ENCODE results near the gene PCDH7.

The PCDH7 gene

DNA sequence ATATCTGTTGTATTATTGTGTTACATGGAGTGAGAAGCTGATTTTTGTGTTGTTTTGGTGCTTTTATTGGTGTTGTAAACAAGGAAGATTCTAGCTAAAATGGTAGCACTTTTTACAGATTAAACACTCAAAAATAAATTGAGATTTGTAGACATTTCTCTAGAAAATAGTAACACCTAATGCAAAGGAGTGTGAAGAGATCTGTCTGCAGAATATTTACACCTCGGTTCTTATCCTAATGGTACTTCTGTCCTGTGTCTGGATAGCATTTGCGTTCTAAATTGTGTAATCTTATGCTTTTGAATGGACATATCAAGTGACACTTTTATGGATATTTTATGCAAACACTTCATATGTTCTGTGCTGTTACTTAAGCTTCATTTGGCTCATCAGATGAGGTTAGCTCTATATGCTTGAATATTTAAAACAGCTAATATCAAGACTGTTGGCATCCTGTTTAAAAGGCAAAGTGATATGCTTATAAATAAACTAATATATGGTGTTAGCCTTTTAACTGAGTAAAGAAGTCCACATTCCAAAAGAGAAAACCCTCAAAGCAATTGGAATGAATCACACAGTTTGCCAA lies 6.0 kb downstream of the PCDH7 start:
- DNase-seq = no peak

DNA sequence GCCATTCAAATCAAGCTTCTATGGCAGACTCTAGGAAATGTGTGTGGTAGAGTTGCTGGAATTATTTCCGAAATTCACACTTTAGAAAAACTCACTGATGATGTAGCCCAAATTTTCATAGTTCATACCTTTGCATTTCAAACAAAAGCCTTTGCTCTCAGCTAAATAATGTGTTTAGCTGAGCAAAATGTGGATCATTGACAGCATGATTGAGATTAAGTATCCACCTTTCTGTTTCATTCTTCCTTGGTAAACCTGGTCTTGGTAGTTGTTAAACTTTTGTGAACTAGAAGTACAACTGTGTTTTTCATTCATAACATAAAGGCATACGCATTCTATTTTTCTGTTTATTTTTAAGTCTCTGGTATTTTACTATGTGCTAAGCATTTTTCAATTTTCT lies 7.2 kb downstream of the PCDH7 start:
- no peak for DNase-seq

DNA sequence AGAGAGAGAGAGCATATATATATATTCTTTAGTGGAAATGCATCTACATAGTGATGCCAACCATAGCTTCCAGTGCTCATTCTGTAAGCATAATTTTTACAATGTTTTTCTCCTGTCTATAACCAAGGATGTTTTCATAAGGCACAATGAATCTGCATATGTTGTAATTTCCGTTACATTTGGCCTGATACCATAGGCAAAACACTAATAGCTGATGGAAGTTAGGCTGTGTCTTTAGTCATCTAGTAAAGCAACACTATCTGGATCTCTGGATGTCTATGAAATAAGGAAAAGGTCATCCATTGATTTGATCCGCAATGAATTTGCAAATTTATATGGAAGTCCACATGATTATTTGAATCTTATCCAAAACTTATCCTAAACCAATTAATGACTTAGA lies 8.1 kb downstream of the PCDH7 start:
- no peak for DNase-seq

DNA sequence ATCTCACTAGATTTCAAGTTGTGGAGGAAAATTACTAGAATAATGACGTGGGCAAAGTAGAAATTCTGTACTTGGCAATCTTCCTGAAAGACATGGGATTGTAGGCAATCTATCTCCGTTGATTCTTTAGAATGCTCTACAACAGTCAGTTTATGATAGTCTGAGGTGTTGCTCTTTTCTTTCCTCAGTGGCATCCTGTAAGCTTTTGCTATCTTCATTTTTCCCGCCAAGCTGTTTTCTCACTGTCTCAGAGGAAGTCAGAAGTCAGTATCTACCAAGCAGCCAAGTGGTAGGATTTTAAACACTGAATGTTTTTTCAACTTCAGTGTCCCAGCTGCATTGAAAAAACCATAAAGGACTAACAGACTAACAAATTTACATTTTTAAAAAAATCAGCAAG lies 23.7 kb downstream of the PCDH7 start:
- no peak for DNase-seq

DNA sequence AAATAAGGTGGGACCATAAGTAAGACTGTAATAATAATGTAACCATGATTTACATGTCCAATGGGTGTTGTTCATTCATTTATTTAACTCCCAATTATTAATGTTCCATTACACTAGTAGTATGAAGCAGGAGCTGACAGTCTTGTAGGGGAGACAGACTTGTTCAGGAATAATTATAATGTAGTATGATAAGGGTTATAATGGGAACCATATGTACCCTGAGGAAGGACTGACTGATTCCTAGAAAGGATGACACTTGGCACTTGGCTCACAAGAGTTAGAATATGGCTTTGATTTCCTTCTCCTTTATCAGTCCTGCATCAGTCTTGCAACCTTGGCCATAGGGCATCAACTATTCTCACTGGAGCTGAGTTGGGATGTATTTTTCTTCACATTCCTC lies 24.2 kb downstream of the PCDH7 start:
- DNase-seq = no peak

DNA sequence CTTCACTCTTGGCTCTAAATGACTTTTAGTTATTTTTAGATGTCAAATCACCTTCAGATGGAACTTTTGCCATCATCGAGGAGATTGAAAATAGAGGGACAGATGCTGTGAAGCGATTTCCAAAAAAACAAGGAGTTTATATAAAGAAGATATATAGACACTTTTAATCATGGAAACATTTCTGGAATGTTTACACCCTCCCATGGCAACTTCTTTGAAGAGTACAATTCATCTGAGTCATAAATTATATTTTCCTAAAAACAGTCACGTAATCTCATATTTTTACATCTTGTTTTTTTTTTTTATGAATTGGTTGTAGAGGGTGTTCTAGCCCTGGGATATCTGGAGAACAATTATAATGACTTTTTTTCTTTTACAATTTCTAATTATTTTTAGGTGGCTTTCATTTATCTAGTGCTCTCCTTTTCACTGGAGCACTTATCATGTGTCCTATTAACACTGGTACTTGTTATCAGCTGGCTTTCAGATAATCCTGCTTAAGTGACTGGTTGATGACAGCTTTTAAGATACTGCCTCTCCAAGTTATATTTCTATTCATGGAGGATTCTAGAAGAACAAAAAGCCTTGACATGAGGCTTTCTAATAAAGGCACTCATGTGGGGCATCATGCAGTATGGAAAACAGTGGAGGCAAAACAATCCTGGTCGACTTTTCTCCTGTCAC lies 24.9 kb downstream of the PCDH7 start:
- DNase-seq = no peak

DNA sequence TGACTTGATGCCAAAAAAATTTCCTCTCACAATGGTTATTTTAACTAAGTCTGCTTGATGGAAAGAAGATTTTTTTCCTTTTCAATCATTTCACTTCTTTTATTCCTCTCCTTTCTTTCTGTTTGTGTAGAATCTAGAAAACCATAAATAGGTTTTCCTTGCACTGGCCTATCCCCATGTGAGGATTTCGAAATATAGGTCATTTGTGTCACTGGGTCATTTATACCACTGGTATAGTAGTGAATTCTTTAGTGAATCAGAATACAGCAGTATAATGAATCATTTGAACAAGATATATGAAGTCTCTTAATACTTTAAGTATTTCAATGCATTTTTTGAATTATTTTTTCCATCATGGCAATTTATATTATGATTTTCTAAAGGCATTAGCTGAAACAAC lies 26.6 kb downstream of the PCDH7 start:
- DNase-seq = no peak

DNA sequence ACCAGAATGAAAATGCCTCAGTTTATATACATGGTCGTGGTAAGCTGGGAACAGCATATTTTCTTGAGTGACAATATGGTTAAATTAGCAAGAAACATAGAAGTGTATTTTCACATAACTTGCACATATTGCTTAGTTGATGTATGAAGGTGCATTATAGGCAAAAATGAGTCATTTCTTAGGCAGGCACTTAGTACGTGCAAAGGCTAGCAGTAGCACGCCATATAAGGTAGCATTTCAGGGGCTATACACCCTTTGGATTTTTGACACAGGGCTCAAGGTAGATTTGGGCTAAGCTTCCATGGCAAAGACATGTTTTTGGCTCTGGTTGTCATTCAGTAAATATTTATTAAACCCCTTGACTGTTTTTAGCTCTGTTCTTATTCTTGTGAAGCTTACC lies 33.1 kb downstream of the PCDH7 start:
- no peak for DNase-seq

DNA sequence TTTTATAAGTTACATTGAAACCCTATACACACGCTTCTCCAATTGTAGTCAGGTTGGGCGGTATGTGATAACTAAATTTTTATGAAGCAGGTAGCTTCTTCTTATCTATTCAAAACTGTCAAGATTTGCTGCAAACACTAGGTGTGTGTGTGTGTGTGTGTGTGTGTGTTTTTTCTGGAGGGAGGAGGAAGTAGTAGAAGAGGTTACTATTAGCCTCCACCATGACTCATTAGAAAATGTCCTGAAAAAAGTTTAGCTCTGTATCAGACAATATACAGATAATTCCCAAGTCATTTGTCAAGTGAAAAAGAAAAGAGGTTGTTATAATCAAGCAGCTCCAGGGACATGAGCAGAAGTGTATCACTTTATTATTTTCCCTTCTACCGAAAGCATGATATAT lies 33.9 kb downstream of the PCDH7 start:
- no peak for DNase-seq

DNA sequence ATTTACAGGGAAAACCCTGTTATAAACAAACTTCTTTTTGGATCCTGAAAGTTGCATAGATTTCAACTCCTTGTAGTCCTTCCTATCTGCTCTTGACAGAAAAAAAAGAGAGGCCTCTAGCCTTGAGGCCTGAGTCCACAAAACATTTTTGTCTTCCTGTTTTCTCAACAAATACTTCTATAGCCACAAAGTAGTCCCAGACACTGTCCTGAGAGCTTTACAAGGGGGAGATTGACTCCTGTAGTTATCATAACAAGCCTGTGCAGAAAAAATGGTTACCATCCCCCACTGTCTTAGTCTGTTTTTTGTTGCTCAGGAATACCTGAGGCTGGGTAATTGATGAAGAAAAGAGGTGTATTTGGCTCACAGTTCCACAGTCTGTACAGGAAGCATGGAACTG lies 35.2 kb downstream of the PCDH7 start:
- no peak for DNase-seq

DNA sequence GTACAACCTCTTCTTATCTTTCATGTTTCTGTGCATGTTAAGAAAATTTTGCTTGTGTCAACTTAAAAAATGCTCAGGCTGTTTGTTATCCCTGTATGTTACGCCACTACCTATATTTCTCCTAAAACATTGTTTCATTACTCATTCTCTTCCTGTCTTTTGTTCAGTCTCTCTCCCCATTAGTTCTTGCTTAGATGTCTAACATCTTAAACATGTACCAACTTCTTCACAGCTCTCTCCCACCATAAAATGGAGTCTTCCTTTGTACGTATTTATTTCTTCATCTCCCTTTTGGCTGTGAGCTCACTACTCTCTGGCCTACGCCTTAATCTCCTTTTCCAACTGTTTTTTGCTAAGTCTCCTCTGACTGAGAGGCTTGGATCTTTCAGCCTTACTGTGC lies 36.4 kb downstream of the PCDH7 start:
- DNase-seq = no peak

DNA sequence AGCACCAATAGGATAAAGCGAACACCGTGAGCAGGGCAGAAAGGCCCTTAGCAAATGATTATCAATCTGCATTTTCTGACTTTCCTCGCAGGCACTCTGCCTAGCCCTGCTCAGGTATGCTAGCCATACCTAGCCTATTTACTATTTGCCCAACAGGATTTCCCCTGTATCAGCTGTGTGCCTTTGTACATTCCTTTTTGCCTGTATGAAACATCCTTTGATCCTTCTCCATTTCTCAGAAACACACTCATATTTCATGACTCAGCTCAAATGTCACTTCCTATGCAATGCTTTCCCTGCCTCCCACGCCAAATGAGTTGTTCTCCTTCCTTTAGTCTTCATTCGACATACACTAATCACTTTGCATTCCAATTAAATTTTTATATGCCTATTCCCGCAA lies 37.2 kb downstream of the PCDH7 start:
- DNase-seq = no peak

DNA sequence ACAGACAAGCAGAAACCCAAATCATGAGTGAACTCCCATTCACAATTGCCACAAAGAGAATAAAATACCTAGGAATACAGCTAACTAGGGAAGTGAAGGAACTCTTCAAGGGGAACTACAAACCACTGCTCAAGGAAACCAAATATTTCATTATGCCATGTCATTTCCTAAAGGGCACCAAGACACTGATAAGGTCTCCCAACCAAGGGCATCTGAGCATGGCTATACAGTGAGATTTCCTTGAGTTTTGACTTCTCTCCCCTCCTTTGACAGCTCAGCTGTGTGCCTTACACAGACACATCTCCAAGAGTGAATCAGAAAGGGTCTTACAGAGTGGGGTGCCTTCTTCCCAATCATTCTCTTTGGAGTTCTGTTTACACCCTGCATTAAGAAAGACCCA lies 40.4 kb downstream of the PCDH7 start:
- DNase-seq = no peak

DNA sequence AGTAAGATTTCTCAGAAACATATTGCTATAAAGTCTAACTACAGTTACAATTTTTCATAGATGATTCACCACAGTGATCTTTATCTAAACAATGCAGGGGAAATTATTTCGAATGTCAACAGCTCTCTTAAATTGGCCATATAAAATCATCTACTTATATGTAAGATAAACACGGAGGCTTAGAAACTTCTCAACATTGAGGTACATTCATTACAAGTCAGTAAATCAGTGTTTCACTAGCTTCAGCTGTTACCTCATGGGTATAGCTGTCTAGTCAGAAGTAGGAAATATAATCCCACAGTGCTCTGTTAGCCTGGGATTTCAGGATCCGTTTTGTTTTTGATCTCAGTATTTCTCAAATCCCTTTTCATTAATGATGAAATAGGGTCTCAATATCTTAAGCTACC lies 43.2 kb downstream of the PCDH7 start:
- DNase-seq = no peak

DNA sequence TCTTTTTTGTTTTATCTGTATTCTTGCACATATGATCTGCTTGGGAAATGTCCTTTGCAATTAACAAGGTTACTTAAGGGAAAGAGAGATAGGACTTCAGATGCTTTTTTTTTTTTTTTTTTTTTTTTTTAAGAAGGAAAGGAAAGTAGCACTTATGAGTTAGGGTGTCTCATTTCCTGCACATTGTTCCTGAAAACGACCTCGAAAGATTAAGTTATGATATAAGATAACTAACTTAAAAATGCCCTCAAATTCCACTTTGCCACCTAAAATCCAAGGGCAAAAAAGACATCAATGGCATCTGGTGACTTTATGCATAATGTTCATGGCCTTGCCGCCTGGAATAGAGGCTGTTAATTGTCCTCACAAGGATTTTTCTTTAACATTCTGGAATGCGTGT lies 44.9 kb downstream of the PCDH7 start:
- no peak for DNase-seq

DNA sequence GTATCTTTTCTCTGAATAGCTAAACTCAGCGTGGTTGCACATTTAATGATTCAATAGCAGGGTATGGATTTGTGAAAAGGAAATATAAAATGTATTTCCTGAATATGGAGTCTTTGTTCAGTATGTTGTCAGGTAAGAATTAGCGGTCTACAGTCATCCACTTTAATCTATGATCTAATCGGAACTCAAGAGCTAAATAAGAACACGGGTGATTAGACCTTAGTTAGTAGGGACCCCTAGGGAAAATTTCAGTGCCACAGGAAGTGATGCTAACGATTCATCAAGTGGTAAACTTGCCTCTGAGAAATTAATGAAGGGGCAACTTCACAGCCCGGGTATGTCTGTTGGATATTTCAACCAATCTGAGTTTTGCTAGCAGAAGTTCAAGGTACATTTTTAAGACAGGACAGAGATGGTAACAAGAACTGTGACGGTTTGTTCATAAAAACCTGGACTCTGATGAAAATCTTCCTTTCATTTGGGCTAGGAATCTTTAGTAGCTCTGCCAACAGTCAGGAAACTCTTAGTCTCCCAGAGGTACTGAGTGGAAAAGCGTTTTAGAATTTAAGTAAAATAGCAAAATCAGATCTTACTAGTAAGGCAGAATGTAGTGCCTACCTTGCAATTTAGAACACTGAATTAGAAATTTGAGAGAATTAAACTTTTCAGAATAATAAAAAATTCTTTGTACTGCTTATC lies 47.1 kb downstream of the PCDH7 start:
- DNase-seq = no peak

DNA sequence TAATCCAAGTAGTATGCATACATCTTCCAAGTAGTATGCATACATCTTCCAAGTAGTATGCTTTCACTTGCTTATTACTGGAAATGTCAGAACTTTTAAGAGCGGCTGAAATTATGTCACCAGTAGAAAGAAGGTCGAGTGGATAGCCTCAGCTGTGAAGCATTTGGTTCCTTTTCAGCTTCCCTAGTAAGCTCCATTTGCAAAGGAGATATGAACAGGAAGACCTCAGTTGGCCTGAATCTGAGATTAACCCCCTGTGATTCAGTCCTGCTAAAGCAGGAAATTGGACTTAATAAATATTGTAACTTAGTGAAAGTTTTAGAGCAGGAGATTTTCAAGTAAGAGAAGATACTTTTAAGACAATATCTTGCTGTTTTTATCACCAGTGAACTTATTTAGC lies 48.1 kb downstream of the PCDH7 start:
- no peak for DNase-seq

DNA sequence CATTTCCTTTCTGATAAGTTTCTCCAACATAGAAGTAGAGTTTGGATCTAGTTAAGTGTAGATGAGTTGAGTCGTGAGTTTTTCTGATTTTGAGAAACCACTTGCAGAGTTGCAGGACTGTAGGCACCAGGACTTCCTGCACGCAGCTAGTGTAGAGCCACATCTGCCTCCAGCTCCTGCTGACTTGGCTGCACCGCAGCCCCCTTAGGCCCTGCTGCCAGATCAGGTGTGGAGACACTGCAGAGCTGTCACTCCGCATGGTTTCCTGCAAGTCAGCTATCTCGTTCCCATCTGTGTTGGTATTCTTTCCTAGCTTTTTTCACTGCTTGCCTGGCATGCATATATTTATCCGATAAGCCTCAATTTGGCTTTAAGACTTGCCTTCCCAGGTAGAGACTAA lies 48.9 kb downstream of the PCDH7 start:
- DNase-seq = no peak

DNA sequence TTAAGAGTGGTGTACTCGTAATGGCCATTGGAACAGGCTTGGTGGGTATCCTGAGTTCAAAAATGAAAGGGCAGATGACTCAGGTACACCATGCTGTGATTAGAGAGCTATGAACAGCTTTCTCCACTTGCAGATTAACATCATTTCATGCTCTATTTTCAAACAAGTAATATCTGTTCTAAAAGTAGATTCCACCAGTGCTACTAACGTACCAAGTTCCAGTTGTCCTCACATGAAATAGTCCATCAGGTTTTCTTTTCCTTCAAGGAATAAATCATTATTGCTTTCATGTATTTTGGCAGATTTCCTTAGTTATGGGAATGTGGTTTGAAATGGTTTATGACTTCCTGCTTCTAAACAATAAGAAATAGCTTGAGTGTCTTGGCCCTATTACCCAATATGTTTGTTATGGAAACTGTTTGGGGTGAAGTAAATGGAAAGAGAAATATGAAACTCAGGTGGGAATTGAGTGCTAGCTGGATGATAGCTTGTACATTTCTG lies 49.9 kb downstream of the PCDH7 start:
- DNase-seq = no peak

DNA sequence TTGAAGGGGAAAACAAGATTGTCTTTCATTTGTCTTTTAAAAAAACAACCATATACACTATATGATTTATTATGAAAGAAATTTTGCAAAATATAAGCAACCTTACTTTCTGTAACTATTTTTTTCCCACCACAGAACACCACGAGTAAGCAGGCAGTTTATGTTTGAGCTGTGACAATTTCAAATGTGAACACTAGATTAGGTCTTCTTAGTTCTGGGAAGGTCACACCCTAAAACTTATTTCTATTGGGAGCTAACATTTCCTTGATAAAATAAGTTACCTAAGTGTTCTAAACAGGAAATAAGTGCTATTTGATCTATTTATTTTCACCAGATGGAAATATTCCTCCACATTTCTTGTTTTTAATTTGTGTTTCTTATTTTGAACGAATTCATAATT lies 50.6 kb downstream of the PCDH7 start:
- DNase-seq = no peak

DNA sequence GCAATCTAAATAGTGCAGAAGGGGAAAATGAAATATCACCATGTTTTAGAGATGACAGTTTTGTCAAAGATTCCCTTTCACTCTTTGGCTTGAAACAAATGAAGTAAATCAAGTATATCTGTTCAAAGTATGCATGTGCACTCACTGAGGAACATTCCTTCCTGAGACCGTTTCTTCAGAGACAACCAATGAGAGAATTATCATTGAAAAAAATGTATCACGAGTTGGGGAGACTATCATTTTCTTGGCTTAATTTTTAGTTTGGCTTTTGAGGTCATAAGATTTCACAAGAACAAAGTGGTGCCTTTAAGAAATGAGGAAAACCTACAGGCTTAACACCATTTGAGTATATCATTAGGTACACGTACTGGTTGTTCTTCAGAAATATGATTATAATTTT lies 56.3 kb downstream of the PCDH7 start:
- DNase-seq = no peak

DNA sequence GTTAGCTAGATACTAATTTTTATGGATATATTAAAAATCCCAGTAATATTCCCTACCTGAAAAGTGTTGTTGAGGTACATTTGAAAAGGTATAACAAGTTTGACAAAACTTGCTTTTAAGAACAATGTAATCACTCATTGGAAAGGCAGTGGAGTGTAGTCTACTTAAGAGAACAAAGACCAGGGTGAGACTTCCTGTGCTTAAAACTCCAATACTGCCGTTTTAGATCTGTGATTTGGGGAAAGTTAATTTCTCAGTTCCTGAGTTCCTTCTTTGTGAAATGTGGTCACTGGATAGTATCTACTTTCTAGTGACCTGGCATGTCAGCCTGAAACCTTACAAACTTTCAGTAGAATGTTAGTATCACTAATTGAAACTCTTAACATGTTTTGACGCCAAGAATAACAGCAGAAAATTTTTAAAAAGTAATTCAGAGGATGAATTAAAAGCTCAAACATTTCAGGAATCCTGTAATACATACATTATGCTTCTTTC lies 56.8 kb downstream of the PCDH7 start:
- DNase-seq = no peak
